GM12878 (cell line): Measurements from ENCODE around the gene ENDOG. TPM values are rescaled to one million over a fixed set of nuclear protein-coding genes. Genes with fewer than 3 reads are reported as not detected.

Experiments used
- ATAC-seq: fragments of 200-7000 bp; cut with Tn5 transposase; 3 replicates; pipeline ENCODE4 v1.9.1; 2020; ENCODE audit warnings: mild to moderate bottlenecking, moderate library complexity
- BruUV-seq: library from RNA; stranded (reverse); fragments of 400-500 nt; replicated peaks from 2 replicates; lab custom pipeline; 2021; lab: Mats Ljungman, UMichigan
- CTCF ChIA-PET: fragments of 300-600 bp; sonication (Branson Sonifier 250); formaldehyde crosslinking; extraction: SDS; loops from one replicate; lab custom pipeline; 2021; ENCODE audit warnings: inconsistent platforms; lab: Yijun Ruan, JAX
- POLR2A ChIA-PET: fragments of 350-600 bp; formaldehyde crosslinking; extraction: SDS; loops from one replicate; lab custom pipeline; 2021; ENCODE audit warnings: inconsistent platforms; lab: Charles Lee
- RAD21 ChIA-PET: fragments of 300-600 bp; sonication (Branson Sonifier 250); formaldehyde crosslinking; loops from one replicate; lab custom pipeline; 2023; ENCODE audit warnings: antibody characterized with exemption; ENCODE audit not compliant: unreplicated experiment; lab: Charles Lee
- SMC1A ChIA-PET: fragments of 300-600 bp; sonication (Branson Sonifier 250); formaldehyde crosslinking; loops from one replicate; lab custom pipeline; 2023; ENCODE audit not compliant: unreplicated experiment, uncharacterized antibody; lab: Charles Lee
- DNase-seq: peaks from one replicate; pipeline ENCODE4 v3.0.0-alpha.2; 2011; ENCODE audit warnings: low read depth, low spot score
- FAIRE-seq: peaks from 3 replicates; lab custom pipeline; 2011; peaks lifted over from hg19 to GRCh38; lab: Jason Lieb, UNC
- H2AFZ ChIP-seq: 2 replicates; pipeline ENCODE4 v1.6.0; 2011; ENCODE audit warnings: low read depth, low read length, control low read depth; ENCODE audit not compliant: control insufficient read depth
- H3K27ac ChIP-seq: 2 replicates; pipeline ENCODE4 v1.5.1; 2011; ENCODE audit warnings: control low read depth; ENCODE audit not compliant: control insufficient read depth, insufficient read depth
- H3K27me3 ChIP-seq, 2 experiments: replicated peaks in 1 of 2; 2 replicates each; pipeline versions ENCODE4 v1.6.0 to v1.6.1; 2011; ENCODE audit warnings: low read length in 1 of 2; ENCODE audit not compliant: control insufficient read depth in 2 of 2, insufficient read depth in 2 of 2
- H3K36me3 ChIP-seq, 2 experiments: 2 replicates each; pipeline ENCODE4 v1.5.1; 2011; ENCODE audit warnings: low read length in 1 of 2; ENCODE audit not compliant: control insufficient read depth in 2 of 2, insufficient read depth in 2 of 2
- H3K4me1 ChIP-seq: 2 replicates; pipeline ENCODE4 v1.6.1; 2011; ENCODE audit warnings: mild to moderate bottlenecking, low read length, moderate library complexity, mixed read lengths; ENCODE audit not compliant: control insufficient read depth, insufficient read depth
- H3K4me2 ChIP-seq: 2 replicates; pipeline ENCODE4 v1.6.0; 2011; ENCODE audit warnings: control low read depth; ENCODE audit not compliant: control insufficient read depth, insufficient read depth
- H3K4me3 ChIP-seq: fragments of 200-600 bp; sonication (generic); 2 replicates; pipeline ENCODE4 v1.5.1; 2016
- H3K79me2 ChIP-seq: 2 replicates; pipeline ENCODE4 v1.6.0; 2011; ENCODE audit warnings: low read length; ENCODE audit not compliant: control insufficient read depth, insufficient read depth
- H3K9ac ChIP-seq: 2 replicates; pipeline ENCODE4 v1.8.0; 2011; ENCODE audit warnings: low read length, control low read depth, mixed read lengths; ENCODE audit not compliant: control insufficient read depth, insufficient read depth
- H3K9me3 ChIP-seq: replicated peaks from 3 replicates; pipeline ENCODE4 v1.5.1; 2011; ENCODE audit warnings: mild to moderate bottlenecking, low read length; ENCODE audit not compliant: control insufficient read depth, insufficient read depth
- H4K20me1 ChIP-seq: 2 replicates; pipeline ENCODE4 v1.6.0; 2011; ENCODE audit not compliant: control insufficient read depth, insufficient read depth
- ASH2L ChIP-seq: fragments of 300-600, 200-600 bp; sonication (generic); IDR thresholded peaks from 2 replicates; pipeline ENCODE4 v1.6.1; 2017; ENCODE audit warnings: low read depth, mild to moderate bottlenecking, borderline replicate concordance
- BACH1 ChIP-seq: fragments of 450-650 bp; IDR thresholded peaks from 2 replicates; pipeline ENCODE4 v1.6.1; 2017; ENCODE audit warnings: mild to moderate bottlenecking, borderline replicate concordance
- BCL3 ChIP-seq: IDR thresholded peaks from 2 replicates; pipeline ENCODE4 v1.6.1; 2011; ENCODE audit warnings: borderline replicate concordance, low read depth, mild to moderate bottlenecking, moderate library complexity, low read length; ENCODE audit not compliant: insufficient read depth, poor library complexity, severe bottlenecking
- BMI1 ChIP-seq: fragments of 450-650 bp; IDR thresholded peaks from 2 replicates; pipeline ENCODE4 v1.6.1; 2016; ENCODE audit warnings: mild to moderate bottlenecking, moderate library complexity, borderline replicate concordance
- CREB1 ChIP-seq: IDR thresholded peaks from 2 replicates; pipeline ENCODE4 v1.6.1; 2012; ENCODE audit warnings: low read depth, mild to moderate bottlenecking, inconsistent platforms
- E2F4 ChIP-seq: IDR thresholded peaks from 2 replicates; pipeline ENCODE4 v1.6.1; 2012; ENCODE audit warnings: low read depth, low read length, improper control_type of control experiment
- IKZF2 ChIP-seq, 2 experiments: fragments of 450-650 bp; IDR thresholded peaks; 2 replicates each; pipeline ENCODE4 v1.6.1; 2017; ENCODE audit warnings: mild to moderate bottlenecking in 2 of 2, moderate library complexity in 2 of 2
- JUNB ChIP-seq: IDR thresholded peaks from 2 replicates; pipeline ENCODE4 v1.6.1; 2016; ENCODE audit warnings: antibody characterized with exemption, mild to moderate bottlenecking
- NFIC ChIP-seq: IDR thresholded peaks from 2 replicates; pipeline ENCODE4 v1.6.1; 2012; ENCODE audit warnings: low read depth, mild to moderate bottlenecking, inconsistent platforms, low read length, moderate library complexity
- PAX5 ChIP-seq: IDR thresholded peaks from 2 replicates; pipeline ENCODE4 v1.6.1; 2011; ENCODE audit warnings: low read depth, low read length, borderline replicate concordance
- PBX3 ChIP-seq: IDR thresholded peaks from 2 replicates; pipeline ENCODE4 v1.6.1; 2011; ENCODE audit warnings: mild to moderate bottlenecking, low read depth, low read length, moderate library complexity; ENCODE audit not compliant: insufficient replicate concordance
- POLR2AphosphoS5 ChIP-seq: IDR thresholded peaks from 2 replicates; pipeline ENCODE4 v1.6.1; 2011; ENCODE audit warnings: mild to moderate bottlenecking, low read length, inconsistent platforms
- TCF12 ChIP-seq: IDR thresholded peaks from 2 replicates; pipeline ENCODE4 v1.6.1; 2011; ENCODE audit warnings: low read depth, mild to moderate bottlenecking, low read length
- ZBED1 ChIP-seq: IDR thresholded peaks from 2 replicates; pipeline ENCODE4 v1.6.1; 2016; ENCODE audit warnings: borderline replicate concordance
- ZNF207 ChIP-seq: fragments of 450-650 bp; IDR thresholded peaks from 2 replicates; pipeline ENCODE4 v1.6.1; 2014; ENCODE audit warnings: antibody characterized with exemption, mild to moderate bottlenecking, borderline replicate concordance
- ZNF384 ChIP-seq: IDR thresholded peaks from 2 replicates; pipeline ENCODE4 v1.6.1; 2012; ENCODE audit warnings: low read depth, mild to moderate bottlenecking, low read length, improper control_type of control experiment, borderline replicate concordance
- WGBS: methylation state at CpG from one replicate; pipeline ENCODE4 v1.1.6; 2016; ENCODE audit warnings: low lambda C conversion rate; ENCODE audit not compliant: insufficient replicate concordance, insufficient coverage; ENCODE audit errors: missing lambda C conversion rate; 5-methylcytosine and 5-hydroxymethylcytosine counted together
- in situ Hi-C: fragments of 300-500 bp; cut with MboI; formaldehyde crosslinking; loops from 9 replicates; pipeline ENCODE4 v1.14.3; 2018; ENCODE audit warnings: mixed read lengths
- intact Hi-C: fragments of 100-400 bp; cut with micrococcal nuclease; formaldehyde crosslinking; loops from one replicate; pipeline ENCODE4 v1.14.2; 2022; ENCODE audit not compliant: unreplicated experiment
- polyA plus RNA-seq, 11 experiments: library from polyadenylated mRNA; depleted of rRNA in 4 of 11; unstranded in 6 of 11; stranded (reverse) in 5 of 11; fragments of >200 nt; fragmentation: Nextera tagmentation in 4 of 11; fragmentation: Illumina TruSeq in 1 of 11; extraction: Ambion mirVana in 4 of 11; extraction: Trizol in 1 of 11; gene quantifications; 1 replicate in 1 of 11; 2 replicates in 10 of 11; pipeline versions ENCODE4 v1.2.1 to v1.2.3, GENCODE V29; 2011 to 2016; ENCODE audit warnings: inconsistent platforms in 2 of 11, missing spikeins in 2 of 11, low read depth in 1 of 11
- total RNA-seq, 4 experiments: library from RNA; depleted of rRNA in 3 of 4; stranded (reverse); fragments of >200 nt in 3 of 4; fragmentation: Illumina TruSeq in 1 of 4; extraction: Trizol in 1 of 4; gene quantifications; 2 replicates each; pipeline versions ENCODE4 v1.2.1 to v1.2.3, GENCODE V29; 2013 to 2021

The ENDOG gene
- total and polyA plus RNA-seq, 10 of the 15 experiments (the other 5 are each of a cell fraction or from before 2014, with no cell fraction given) = 0.84 to 29.2 (median 9.0) TPM

DNA sequence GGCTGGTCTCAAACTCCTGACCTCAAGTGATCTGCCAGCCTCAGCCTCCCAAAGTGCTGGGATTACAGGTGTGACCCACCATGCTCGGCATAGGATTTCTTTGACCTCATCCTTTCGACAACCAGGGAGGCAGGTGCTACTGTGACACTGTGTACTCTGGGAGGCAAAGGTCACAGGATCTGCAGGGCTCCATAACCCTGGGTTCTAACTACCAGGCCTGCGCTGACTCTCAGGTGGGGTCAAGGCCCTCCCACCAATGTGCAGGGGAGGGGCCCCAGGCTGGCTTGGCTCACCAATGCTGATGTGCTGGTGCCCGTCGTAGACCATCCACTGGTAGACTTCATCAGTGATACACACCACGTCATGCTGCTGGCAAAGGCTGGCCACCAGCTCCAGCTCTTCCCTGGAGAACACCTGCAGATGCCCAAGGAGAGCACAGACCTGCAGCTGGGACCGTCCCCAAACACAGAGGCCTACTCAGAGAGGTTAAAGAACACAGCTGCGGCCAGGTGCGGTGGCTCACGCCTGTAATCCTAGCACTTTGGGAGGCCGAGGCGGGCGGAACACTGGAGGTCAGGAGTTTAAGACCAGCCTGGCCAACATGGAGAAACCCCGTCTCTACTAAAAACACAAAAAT is 18.3 kb downstream of the ENDOG start:
- ChIA-PET RAD21 (no interaction called here), POLR2A (interaction anchor here (0.5 kb wide), 1 partner anchor 193 kb away, joined by 3 read pairs; no protein-coding TSS in a partner anchor), CTCF (no interaction called here), SMC1A (no interaction called here)
- Histone ChIP-seq H3K36me3 (peaks cover 0 to 2% of the 10 kb centered on the region in 2 experiments; a peak in 2 of 4 replicates), H2AFZ (no peak overlapping the region), H4K20me1 (no peaks in the 10 kb centered on the region), H3K27me3 (no peaks in the 10 kb centered on the region), H3K9ac (no peak overlapping the region), H3K9me3 (no peaks in the 10 kb centered on the region), H3K79me2 (no peaks in the 10 kb centered on the region), H3K27ac (no peak overlapping the region), H3K4me2 (no peak overlapping the region), H3K4me1 (no peaks in the 10 kb centered on the region), H3K4me3 (no peak overlapping the region)
- no TSS peak for BruUV-seq
- no peak for TF ChIP-seq IKZF2 (IDR thresholded peaks at IDR 0.05)
- no peak for TF ChIP-seq ZNF384
- no peak for TF ChIP-seq PBX3
- no peak for TF ChIP-seq TCF12
- no peak for TF ChIP-seq JUNB
- no peak for TF ChIP-seq ASH2L
- TF ChIP-seq ZBED1 = no peak
- no peak for TF ChIP-seq BACH1
- no peak for TF ChIP-seq BCL3
- TF ChIP-seq POLR2AphosphoS5 = no peak
- TF ChIP-seq ZNF207 = no peak
- no peak for TF ChIP-seq BMI1
- no peak for TF ChIP-seq CREB1
- TF ChIP-seq E2F4 = no peak
- no peak for TF ChIP-seq PAX5
- no peak for TF ChIP-seq NFIC
- FAIRE-seq (no peak), DNase-seq (no peak), ATAC-seq (no peak)
- intact Hi-C loops (no loop called here), in situ Hi-C loops (no loop called here)
- WGBS = 84% methylated on average over 14 of the region's 14 CpGs
